CD14-positive monocyte (primary cell): Measurements from ENCODE around the gene NR2C2AP. TPM values are rescaled to one million over a fixed set of nuclear protein-coding genes. Genes with fewer than 3 reads are reported as not detected.
A peak's percentile ranks its signal among the peaks of the same experiment; 100 is the strongest.

Experiments
- DNase-seq, 3 donors: peaks; one replicate each; pipeline ENCODE4 v3.0.0-alpha.2; 2011 to 2022
- H2AFZ ChIP-seq: 2 replicates; pipeline ENCODE4 v1.6.0; 2012; ENCODE audit warnings: mild to moderate bottlenecking, low read depth, low read length, inconsistent platforms; ENCODE audit not compliant: insufficient read depth, poor library complexity, severe bottlenecking
- H3K27ac ChIP-seq, 2 donors: 1 replicate in 1 of 2; 2 replicates in 1 of 2; pipeline ENCODE4 v1.5.1; 2012 to 2013; ENCODE audit warnings: low read length in 2 of 2, control low read depth in 1 of 2, inconsistent platforms in 1 of 2, low read depth in 1 of 2, mild to moderate bottlenecking in 1 of 2
- H3K27me3 ChIP-seq, 2 donors: one replicate each; pipeline versions ENCODE4 v1.6.0 to v1.6.1; 2011 to 2013; ENCODE audit warnings: low read length in 2 of 2; ENCODE audit not compliant: control insufficient read depth in 2 of 2, insufficient read depth in 2 of 2
- H3K36me3 ChIP-seq, 2 donors: replicated peaks in 1 of 2; 1 replicate in 1 of 2; 2 replicates in 1 of 2; pipeline versions ENCODE4 v1.5.1 to v1.6.1; 2012 to 2013; ENCODE audit warnings: low read length in 2 of 2, control low read depth in 1 of 2, inconsistent platforms in 1 of 2, mild to moderate bottlenecking in 1 of 2; ENCODE audit not compliant: insufficient read depth in 2 of 2, control insufficient read depth in 1 of 2
- H3K4me1 ChIP-seq, 2 donors: 1 replicate in 1 of 2; 2 replicates in 1 of 2; pipeline versions ENCODE4 v1.5.1 to v1.6.1; 2012 to 2013; ENCODE audit warnings: low read length in 2 of 2, control low read depth in 1 of 2, inconsistent platforms in 1 of 2, mild to moderate bottlenecking in 1 of 2, moderate library complexity in 1 of 2; ENCODE audit not compliant: insufficient read depth in 2 of 2, control insufficient read depth in 1 of 2
- H3K4me2 ChIP-seq: replicated peaks from 2 replicates; pipeline ENCODE3; 2012; ENCODE audit warnings: low read length, moderate library complexity, mild to moderate bottlenecking; ENCODE audit not compliant: poor library complexity, severe bottlenecking; ENCODE audit errors: extremely low read depth
- H3K4me3 ChIP-seq, 3 experiments: fragments of 200-600 bp in 1 of 3; sonication (generic) in 1 of 3; replicated peaks in 1 of 3; 1 replicate in 2 of 3; 2 replicates in 1 of 3; pipeline ENCODE4 v1.5.1; 2011 to 2013; ENCODE audit warnings: low read length in 3 of 3, mild to moderate bottlenecking in 3 of 3, control low read depth in 2 of 3, low read depth in 2 of 3, inconsistent platforms in 1 of 3, moderate library complexity in 1 of 3
- H3K79me2 ChIP-seq: 2 replicates; pipeline ENCODE4 v1.6.0; 2012; ENCODE audit warnings: mild to moderate bottlenecking, control low read depth, inconsistent platforms, low read length, moderate library complexity; ENCODE audit not compliant: insufficient read depth
- H3K9ac ChIP-seq: 2 replicates; pipeline ENCODE4 v1.6.0; 2017; ENCODE audit warnings: low read length, mild to moderate bottlenecking; ENCODE audit not compliant: insufficient read depth, poor library complexity, severe bottlenecking
- H3K9me3 ChIP-seq, 2 donors: replicated peaks in 1 of 2; 1 replicate in 1 of 2; 2 replicates in 1 of 2; pipeline versions ENCODE4 v1.5.1 to v1.6.1; 2012 to 2013; ENCODE audit warnings: low read length in 2 of 2, control low read depth in 1 of 2; ENCODE audit not compliant: control insufficient read depth in 1 of 2, insufficient read depth in 1 of 2
- H4K20me1 ChIP-seq: 2 replicates; pipeline ENCODE4 v1.6.0; 2012; ENCODE audit warnings: mild to moderate bottlenecking, low read length, control low read depth, moderate library complexity; ENCODE audit not compliant: insufficient read depth
- H3K27ac Mint-ChIP-seq, 7 donors: one replicate each; pipeline ENCODE4 v1.8.0; 2020; ENCODE audit warnings: mild to moderate bottlenecking in 7 of 7, mixed read lengths in 7 of 7, moderate library complexity in 6 of 7, inconsistent platforms in 2 of 7
- H3K27me3 Mint-ChIP-seq, 3 donors: one replicate each; pipeline ENCODE4 v1.8.0; 2021 to 2022; ENCODE audit warnings: low read depth in 3 of 3, mild to moderate bottlenecking in 3 of 3, mixed read lengths in 3 of 3, moderate library complexity in 3 of 3, inconsistent platforms in 1 of 3
- H3K36me3 Mint-ChIP-seq, 2 donors: one replicate each; pipeline ENCODE4 v1.8.0; 2020; ENCODE audit warnings: mixed read lengths in 2 of 2, inconsistent platforms in 1 of 2, mild to moderate bottlenecking in 1 of 2
- H3K4me1 Mint-ChIP-seq: one replicate; pipeline ENCODE4 v1.8.0; 2020; ENCODE audit warnings: mild to moderate bottlenecking, mixed read lengths
- H3K4me3 Mint-ChIP-seq, 2 donors: one replicate each; pipeline ENCODE4 v1.8.0; 2020; ENCODE audit warnings: mild to moderate bottlenecking in 2 of 2, mixed read lengths in 2 of 2, moderate library complexity in 1 of 2
- H3K9me3 Mint-ChIP-seq, 7 donors: one replicate each; pipeline ENCODE4 v1.8.0; 2020 to 2022; ENCODE audit warnings: mixed read lengths in 7 of 7, mild to moderate bottlenecking in 6 of 7, moderate library complexity in 6 of 7, inconsistent platforms in 2 of 7
- WGBS: methylation state at CpG from one replicate; pipeline ENCODE4 v1.1.5; 2013; ENCODE audit warnings: missing lambda C conversion rate; ENCODE audit not compliant: insufficient coverage; 5-methylcytosine and 5-hydroxymethylcytosine counted together
- intact Hi-C, 2 donors: fragments of 100-400 bp; cut with micrococcal nuclease; formaldehyde crosslinking; loops; one replicate each; pipeline versions ENCODE4 v1.15.0 to v1.15.1; 2023
- polyA plus RNA-seq, 3 donors: library from polyadenylated mRNA; depleted of rRNA in 1 of 3; unstranded in 2 of 3; stranded (reverse) in 1 of 3; fragments of 300-500 nt in 2 of 3; fragments of >200 nt in 1 of 3; fragmentation: Illumina TruSeq in 2 of 3; gene quantifications; 1 replicate in 2 of 3; 2 replicates in 1 of 3; pipeline ENCODE4 v1.2.3, GENCODE V29; 2012 to 2021
- TF ChIP-seq, protein P1 (sequence below): fragments of 200-600 bp; IDR thresholded peaks from one replicate; pipeline ENCODE4 v1.8.0; 2022; ENCODE audit warnings: antibody characterized with exemption, mild to moderate bottlenecking

Gene NR2C2AP
- polyA plus RNA-seq, 3 donors, result 6.4 to 7.8 (median 6.4) TPM

DNA sequence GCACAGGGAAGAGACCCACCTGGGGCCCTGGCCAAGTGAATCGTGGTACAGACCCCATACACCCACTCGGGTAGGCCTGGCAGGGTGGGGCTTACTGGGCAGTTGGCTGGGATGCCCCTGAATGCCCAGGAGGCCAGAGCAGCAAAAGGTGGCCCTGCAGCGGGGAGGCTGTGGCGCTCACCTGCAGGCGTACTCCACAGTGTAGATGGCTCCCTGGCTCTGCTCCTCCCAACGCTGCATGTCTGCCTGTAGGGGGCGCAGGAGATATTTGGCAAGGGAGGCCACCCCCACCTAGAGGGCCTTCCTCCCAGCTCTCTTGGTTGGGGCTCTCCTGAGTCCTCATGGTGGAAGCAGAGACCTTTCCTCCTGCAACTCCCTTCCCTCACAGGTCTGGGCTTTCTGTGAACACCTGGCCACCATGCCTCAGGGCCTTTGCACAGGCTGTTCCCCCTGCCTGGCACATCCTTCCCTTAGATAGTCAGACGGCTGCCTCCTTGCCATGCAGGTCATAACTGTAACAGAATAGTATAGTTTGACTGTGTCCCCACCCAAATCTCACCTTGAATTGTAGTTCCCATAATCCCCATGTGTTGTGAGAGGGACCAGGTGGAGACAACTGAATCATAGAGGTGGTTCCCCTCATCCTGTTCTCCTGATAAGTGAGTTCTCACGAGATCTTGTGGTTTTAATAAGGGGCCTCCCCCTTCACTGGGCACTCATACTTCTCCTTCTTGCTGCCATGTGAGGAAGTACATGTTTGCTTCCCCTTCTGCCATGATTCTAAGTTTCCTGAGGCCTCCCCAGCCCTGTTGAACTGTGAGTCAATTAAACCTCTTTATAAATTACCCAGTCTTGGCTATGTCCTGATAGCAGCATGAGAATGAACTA lies 17.1 kb downstream of the NR2C2AP start:
- peak overlapping the region; percentile 64 to 87 (median 84) for H3K27ac Mint-ChIP-seq
- intact Hi-C loops, result no loop called here

DNA sequence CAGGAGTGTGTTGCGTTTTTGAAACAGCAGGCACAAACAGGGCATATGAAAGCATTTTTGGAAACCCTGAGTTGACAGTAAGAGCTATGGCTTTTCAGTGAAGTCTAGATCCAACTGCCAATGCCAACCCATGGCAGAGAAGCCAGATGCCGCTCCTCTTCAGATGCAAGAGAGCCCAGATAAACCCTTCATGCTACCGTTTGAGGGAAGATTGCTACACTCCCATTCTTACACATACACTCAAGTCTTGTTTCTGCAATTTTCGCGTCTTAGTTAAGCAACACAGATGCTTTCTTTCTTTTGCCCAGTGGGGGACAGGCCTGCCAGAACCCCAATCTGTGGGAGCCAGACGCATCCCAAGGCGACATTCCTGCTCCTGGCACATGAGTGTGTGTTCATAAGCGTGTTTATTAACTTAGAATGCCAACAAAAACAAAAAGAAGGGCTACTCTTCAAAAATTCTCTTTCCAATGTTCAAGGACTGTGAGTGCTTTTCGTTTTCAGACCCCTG lies 21.7 kb downstream of the NR2C2AP start:
- peaks cover 15% of the 10 kb centered on the region for H3K79me2 ChIP-seq
- H3K4me1 ChIP-seq, result peaks cover under 1% of the 10 kb centered on the region in 2 donors
- Mint-ChIP-seq H3K27ac (peak overlapping the region in 3 of 7 donors; percentile 12 to 65 (median 33)), H3K9me3 (peaks cover 7 to 15% (median 7%) of the 10 kb centered on the region in 7 donors), H3K4me1 (peaks cover 5% of the 10 kb centered on the region), H3K4me3 (no peak overlapping the region), H3K36me3 (peaks cover 57 to 89% of the 10 kb centered on the region in 2 donors), H3K27me3 (no peaks in the 10 kb centered on the region)
- H2AFZ ChIP-seq, result no peak overlapping the region
- WGBS, result 77% methylated on average over 6 of the region's 9 CpGs
- intact Hi-C loops, result no loop called here
- no peak overlapping the region for H3K9ac ChIP-seq
- peaks cover 54 to 79% of the 10 kb centered on the region in 2 donors for H3K36me3 ChIP-seq
- H3K9me3 ChIP-seq, result peaks cover 7 to 9% of the 10 kb centered on the region in 2 donors
- H4K20me1 ChIP-seq, result peaks cover 19% of the 10 kb centered on the region
- H3K27ac ChIP-seq, result no peak overlapping the region
- H3K27me3 ChIP-seq, result no peaks in the 10 kb centered on the region
- TF ChIP-seq, protein P1, sequence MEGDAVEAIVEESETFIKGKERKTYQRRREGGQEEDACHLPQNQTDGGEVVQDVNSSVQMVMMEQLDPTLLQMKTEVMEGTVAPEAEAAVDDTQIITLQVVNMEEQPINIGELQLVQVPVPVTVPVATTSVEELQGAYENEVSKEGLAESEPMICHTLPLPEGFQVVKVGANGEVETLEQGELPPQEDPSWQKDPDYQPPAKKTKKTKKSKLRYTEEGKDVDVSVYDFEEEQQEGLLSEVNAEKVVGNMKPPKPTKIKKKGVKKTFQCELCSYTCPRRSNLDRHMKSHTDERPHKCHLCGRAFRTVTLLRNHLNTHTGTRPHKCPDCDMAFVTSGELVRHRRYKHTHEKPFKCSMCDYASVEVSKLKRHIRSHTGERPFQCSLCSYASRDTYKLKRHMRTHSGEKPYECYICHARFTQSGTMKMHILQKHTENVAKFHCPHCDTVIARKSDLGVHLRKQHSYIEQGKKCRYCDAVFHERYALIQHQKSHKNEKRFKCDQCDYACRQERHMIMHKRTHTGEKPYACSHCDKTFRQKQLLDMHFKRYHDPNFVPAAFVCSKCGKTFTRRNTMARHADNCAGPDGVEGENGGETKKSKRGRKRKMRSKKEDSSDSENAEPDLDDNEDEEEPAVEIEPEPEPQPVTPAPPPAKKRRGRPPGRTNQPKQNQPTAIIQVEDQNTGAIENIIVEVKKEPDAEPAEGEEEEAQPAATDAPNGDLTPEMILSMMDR, result no peak
- H3K4me2 ChIP-seq, result no peak overlapping the region
- no peak overlapping the region for H3K4me3 ChIP-seq
- no peak for DNase-seq

More for the DNA sequence above, 17.1 kb downstream of the NR2C2AP start:
- Mint-ChIP-seq H3K4me3 (peak overlapping the region in 1 of 2 donors; percentile 2), H3K4me1 (peaks cover 26% of the 10 kb centered on the region), H3K9me3 (peaks cover 15 to 29% (median 22%) of the 10 kb centered on the region in 7 donors), H3K36me3 (peaks cover 44 to 75% of the 10 kb centered on the region in 2 donors), H3K27me3 (peaks cover 0 to 1% (median 0%) of the 10 kb centered on the region in 3 donors)
- Histone ChIP-seq H3K9me3 (peaks cover 11 to 31% of the 10 kb centered on the region in 2 donors), H3K79me2 (peaks cover 43% of the 10 kb centered on the region), H3K36me3 (peaks cover 24 to 48% of the 10 kb centered on the region in 2 donors), H3K4me1 (peaks cover 16 to 29% of the 10 kb centered on the region in 2 donors), H3K4me2 (no peak overlapping the region), H2AFZ (no peak overlapping the region), H3K9ac (no peak overlapping the region), H3K27me3 (no peaks in the 10 kb centered on the region), H4K20me1 (peaks cover 23% of the 10 kb centered on the region), H3K4me3 (peak overlapping the region in 1 of 3 experiments; percentile 51), H3K27ac (peak overlapping the region; percentile 68 to 87)
- TF ChIP-seq, protein P1, result peak; percentile 19
- peak; percentile 57 to 79 (median 60) for DNase-seq
- WGBS, result 96% methylated on average over 5 of the region's 9 CpGs
